DOHH2 (cell line): ENCODE results near the gene TNFAIP1.

Experiments
- H3F3A ChIP-seq: fragments of 200-600 bp; sonication (generic), shearing (Covaris generic); 2 replicates; pipeline ENCODE4 v1.6.0; 2016; ENCODE audit warnings: antibody characterized with exemption, mild to moderate bottlenecking; ENCODE audit not compliant: control insufficient read depth, insufficient read depth
- H3K27ac ChIP-seq: fragments of 200-600 bp; sonication (generic); 2 replicates; pipeline ENCODE4 v1.5.1; 2014; ENCODE audit warnings: low read depth, mild to moderate bottlenecking, low read length, moderate library complexity
- H3K27me3 ChIP-seq: fragments of 200-600 bp; sonication (generic); 2 replicates; pipeline ENCODE4 v1.6.1; 2014; ENCODE audit warnings: mild to moderate bottlenecking, low read length, mixed read lengths; ENCODE audit not compliant: control insufficient read depth
- H3K36me3 ChIP-seq: fragments of 200-600 bp; sonication (generic); 2 replicates; pipeline ENCODE4 v1.6.1; 2014; ENCODE audit warnings: mild to moderate bottlenecking, low read length, moderate library complexity, mixed read lengths; ENCODE audit not compliant: control insufficient read depth
- H3K4me1 ChIP-seq: fragments of 200-600 bp; sonication (generic); 2 replicates; pipeline ENCODE4 v1.6.1; 2014; ENCODE audit warnings: mild to moderate bottlenecking, low read length, mixed read lengths; ENCODE audit not compliant: control insufficient read depth
- H3K4me2 ChIP-seq: fragments of 200-600 bp; sonication (generic); 2 replicates; pipeline ENCODE4 v1.6.0; 2014; ENCODE audit warnings: mild to moderate bottlenecking, low read length, moderate library complexity
- H3K4me3 ChIP-seq: fragments of 200-600 bp; sonication (generic); 2 replicates; pipeline ENCODE4 v1.5.1; 2014; ENCODE audit warnings: mild to moderate bottlenecking, low read length, mixed read lengths
- H3K79me2 ChIP-seq: fragments of 200-600 bp; sonication (generic); 2 replicates; pipeline ENCODE4 v1.6.1; 2014; ENCODE audit warnings: mild to moderate bottlenecking, low read length, mixed read lengths; ENCODE audit not compliant: control insufficient read depth
- H3K9me2 ChIP-seq: fragments of 200-600 bp; sonication (generic); replicated peaks from 2 replicates; pipeline ENCODE4 v1.6.1; 2014; ENCODE audit warnings: mild to moderate bottlenecking, low read length, mixed read lengths; ENCODE audit not compliant: control insufficient read depth
- H3K9me3 ChIP-seq: fragments of 200-600 bp; sonication (generic); 2 replicates; pipeline ENCODE4 v1.6.1; 2014; ENCODE audit warnings: antibody characterized with exemption, low read length, mixed read lengths; ENCODE audit not compliant: control insufficient read depth, insufficient read depth
- H4K20me1 ChIP-seq: fragments of 200-600 bp; sonication (generic); 2 replicates; pipeline ENCODE4 v1.6.0; 2014; ENCODE audit warnings: low read depth, mild to moderate bottlenecking, antibody characterized with exemption, low read length, moderate library complexity; ENCODE audit not compliant: control insufficient read depth, insufficient read depth
- CTCF ChIP-seq: fragments of 200-600 bp; sonication (generic); IDR thresholded peaks from one replicate; pipeline ENCODE4 v1.5.1; 2014; ENCODE audit warnings: antibody characterized with exemption, mild to moderate bottlenecking, low read depth, low read length; ENCODE audit not compliant: poor library complexity, severe bottlenecking
- EZH2phosphoT487 ChIP-seq: fragments of 200-600 bp; sonication (generic); IDR thresholded peaks from 2 replicates; pipeline ENCODE4 v1.6.1; 2017; ENCODE audit warnings: borderline replicate concordance, mild to moderate bottlenecking, antibody characterized with exemption, low read length, moderate library complexity, mixed read lengths

TNFAIP1 gene

DNA sequence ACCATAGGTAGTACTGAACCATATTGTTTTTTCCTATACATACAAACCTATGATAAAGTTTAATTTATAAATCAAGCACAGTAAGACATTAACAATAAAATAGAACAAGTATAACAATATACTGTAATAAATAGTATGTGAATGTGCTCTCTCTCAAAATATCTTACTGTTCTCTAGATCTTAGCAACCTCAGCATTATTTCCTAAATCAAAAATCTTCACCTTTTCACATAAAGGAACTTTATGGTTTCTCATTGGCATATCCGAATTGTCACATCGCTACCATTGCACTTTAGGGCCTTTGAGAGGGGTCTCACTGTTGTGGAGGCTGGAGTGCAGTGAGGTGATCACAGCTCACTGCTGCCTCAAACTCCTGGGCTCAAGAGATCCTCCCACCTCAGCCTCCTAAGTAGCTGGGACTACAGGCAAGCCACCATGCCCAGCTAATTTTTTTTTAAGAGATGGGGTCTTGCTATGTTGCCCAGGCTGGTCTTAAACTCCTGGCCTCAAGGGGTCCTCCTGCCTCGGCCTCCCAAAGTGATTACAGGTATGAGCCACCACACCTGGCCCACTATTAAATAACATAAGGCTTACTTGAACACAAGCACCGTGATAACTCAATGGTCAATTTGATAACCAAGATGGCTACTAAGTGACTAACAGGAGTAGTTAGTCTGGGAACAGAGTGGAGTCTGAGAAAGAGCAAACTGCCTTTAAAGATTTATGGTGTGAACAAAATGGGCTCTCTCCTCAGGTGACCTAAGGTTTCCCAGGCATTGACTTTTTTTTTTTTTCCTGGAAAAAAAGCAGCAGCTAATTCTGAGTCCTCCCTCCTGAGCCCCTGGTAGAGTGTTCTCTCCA lies 19.5 kb upstream of the TNFAIP1 start:
- Histone ChIP-seq H3K79me2 (peaks cover 39% of the 10 kb centered on the region), H4K20me1 (peaks cover 6% of the 10 kb centered on the region), H3K4me3 (no peak overlapping the region), H3K4me1 (peaks cover 23% of the 10 kb centered on the region), H3K27me3 (no peaks in the 10 kb centered on the region), H3K9me3 (no peaks in the 10 kb centered on the region), H3K9me2 (no peaks in the 10 kb centered on the region), H3F3A (peaks cover 14% of the 10 kb centered on the region), H3K36me3 (peaks cover 23% of the 10 kb centered on the region), H3K27ac (no peak overlapping the region), H3K4me2 (no peak overlapping the region)
- TF ChIP-seq EZH2phosphoT487 (no peak), CTCF (no peak)

DNA sequence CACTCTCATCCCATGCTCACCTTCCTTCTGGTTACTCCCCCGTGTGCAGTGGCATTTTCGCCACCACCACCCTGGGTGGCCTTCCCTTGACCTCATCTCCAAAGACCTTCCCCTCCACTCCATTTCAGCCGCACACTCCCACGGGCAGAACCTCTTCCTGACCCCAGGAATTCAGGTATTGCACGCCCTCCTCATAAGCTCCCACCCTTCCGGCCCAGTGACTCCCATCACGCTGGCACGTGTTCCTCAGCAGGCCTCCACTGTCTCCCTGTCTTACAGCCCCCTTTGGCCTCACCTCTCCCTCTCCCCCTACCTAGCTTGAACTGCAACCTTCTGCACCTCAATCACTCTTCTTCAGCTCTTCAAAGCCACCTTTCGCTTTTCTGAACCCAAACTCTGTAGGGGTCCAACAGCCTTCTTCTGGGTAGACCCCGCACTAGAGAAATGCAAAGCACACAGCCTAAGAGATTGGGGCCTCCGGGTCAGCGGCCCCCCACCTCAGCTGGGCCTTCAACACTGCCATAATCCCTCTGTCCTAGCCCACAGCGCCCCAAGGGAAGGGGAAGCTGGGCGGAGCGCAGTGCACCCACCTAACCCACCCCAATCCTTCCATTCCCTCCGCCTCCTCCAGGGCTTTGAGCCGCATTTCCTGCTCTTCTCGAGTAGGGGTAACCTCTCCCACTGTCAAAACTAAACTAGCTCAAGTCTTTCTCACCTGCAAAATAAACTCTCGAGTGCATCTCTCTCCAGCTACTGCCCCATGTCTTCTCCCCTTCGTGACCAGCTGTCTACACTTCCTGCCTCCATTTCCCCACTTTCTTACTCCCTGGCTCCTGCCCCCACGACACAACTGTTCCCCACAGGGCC lies 18.2 kb upstream of the TNFAIP1 start:
- peaks cover 52% of the 10 kb centered on the region for H3K79me2 ChIP-seq
- H3K27ac ChIP-seq, result 0 out of 2 replicates have a peak overlapping the region, but pooled peaks have one; percentile 70
- peaks cover 35% of the 10 kb centered on the region for H3K36me3 ChIP-seq
- TF ChIP-seq EZH2phosphoT487, result no peak
- no peak for TF ChIP-seq CTCF
- peaks cover 17% of the 10 kb centered on the region for H4K20me1 ChIP-seq
- H3F3A ChIP-seq, result peaks cover 13% of the 10 kb centered on the region
- H3K9me3 ChIP-seq, result no peaks in the 10 kb centered on the region
- peak overlapping the region; percentile 82 for H3K4me3 ChIP-seq
- H3K4me2 ChIP-seq, result peak overlapping the region; percentile 81
- no peaks in the 10 kb centered on the region for H3K9me2 ChIP-seq
- peaks cover 35% of the 10 kb centered on the region for H3K4me1 ChIP-seq
- no peaks in the 10 kb centered on the region for H3K27me3 ChIP-seq

- Histone ChIP-seq H3K4me1 (peaks cover 44% of the 10 kb centered on the region), H4K20me1 (peaks cover 24% of the 10 kb centered on the region), H3K4me3 (peak overlapping the region; percentile 82), H3K36me3 (peaks cover 44% of the 10 kb centered on the region), H3K4me2 (peak overlapping the region; percentile 81), H3K9me2 (no peaks in the 10 kb centered on the region), H3F3A (peaks cover 6% of the 10 kb centered on the region), H3K27me3 (no peaks in the 10 kb centered on the region), H3K27ac (peak overlapping the region; percentile 70), H3K79me2 (peaks cover 60% of the 10 kb centered on the region), H3K9me3 (no peaks in the 10 kb centered on the region)
- peak; percentile 21 for TF ChIP-seq CTCF
- no peak for TF ChIP-seq EZH2phosphoT487
Observed at GRCh38 chr17:28317966-28318758, 17.4 kb upstream of the TNFAIP1 start.
